ENCODE results near the gene ZNF581.

Gene ZNF581

DNA sequence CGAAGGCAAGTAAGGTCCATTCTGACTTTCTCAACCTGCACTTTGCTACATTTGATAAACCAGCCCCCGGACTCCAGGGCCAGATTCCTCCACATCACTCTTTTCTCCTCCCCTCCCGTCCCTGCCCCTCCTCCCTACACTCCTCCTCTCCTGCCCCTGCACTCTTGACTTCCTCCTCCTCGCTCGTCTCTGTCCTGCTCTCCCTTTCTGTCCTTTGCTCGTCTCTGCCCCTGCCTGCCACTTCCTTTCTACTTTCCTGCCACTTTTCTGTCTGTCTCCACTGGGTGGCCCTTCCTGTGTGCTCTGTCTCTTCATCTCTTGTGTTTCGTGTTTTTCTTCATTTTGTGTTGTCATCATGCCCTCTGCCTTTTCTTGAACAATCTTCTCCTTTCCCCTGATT lies 18.4 kb downstream of the ZNF581 start:
- FAIRE-seq, result no peak
- DNase-seq (ENCODE audit: insufficient read length, low spot score), result no peak

DNA sequence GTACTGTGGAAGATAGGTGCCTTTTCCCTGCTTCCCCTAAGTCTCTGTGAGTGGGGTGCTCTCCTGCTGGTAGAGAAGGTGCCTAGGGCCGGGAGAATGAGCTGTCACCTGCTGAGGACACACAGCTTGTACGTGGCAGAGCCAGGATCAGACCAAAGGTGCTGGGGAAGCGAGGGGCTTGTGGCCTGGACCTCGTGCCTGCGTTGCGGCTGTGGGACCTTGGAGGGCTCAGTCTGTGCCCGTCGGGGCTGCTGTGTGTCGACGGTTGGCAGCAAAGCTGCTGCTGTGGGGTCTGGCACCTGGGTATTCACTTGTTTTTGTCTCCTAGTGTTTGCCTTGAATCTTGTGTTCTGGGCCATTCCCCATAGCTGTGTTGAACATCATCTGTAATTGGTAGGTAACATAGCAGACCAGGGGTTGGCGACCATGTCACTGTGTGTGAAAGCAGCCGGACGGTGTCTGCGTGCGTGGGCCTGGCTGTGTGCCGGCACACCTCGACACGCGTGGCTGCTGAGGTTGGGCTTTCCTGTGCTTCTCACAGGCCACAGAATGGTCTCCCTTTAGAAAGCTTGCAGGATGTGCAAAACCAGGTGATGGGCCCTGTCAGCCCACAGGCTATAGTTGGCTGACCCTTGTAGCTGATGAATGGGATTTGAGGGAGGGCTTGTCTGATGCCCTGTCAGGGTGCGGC lies 20.5 kb downstream of the ZNF581 start:
- no peak for DNase-seq (ENCODE audit: insufficient read length, low spot score)
- FAIRE-seq, result no peak

DNA sequence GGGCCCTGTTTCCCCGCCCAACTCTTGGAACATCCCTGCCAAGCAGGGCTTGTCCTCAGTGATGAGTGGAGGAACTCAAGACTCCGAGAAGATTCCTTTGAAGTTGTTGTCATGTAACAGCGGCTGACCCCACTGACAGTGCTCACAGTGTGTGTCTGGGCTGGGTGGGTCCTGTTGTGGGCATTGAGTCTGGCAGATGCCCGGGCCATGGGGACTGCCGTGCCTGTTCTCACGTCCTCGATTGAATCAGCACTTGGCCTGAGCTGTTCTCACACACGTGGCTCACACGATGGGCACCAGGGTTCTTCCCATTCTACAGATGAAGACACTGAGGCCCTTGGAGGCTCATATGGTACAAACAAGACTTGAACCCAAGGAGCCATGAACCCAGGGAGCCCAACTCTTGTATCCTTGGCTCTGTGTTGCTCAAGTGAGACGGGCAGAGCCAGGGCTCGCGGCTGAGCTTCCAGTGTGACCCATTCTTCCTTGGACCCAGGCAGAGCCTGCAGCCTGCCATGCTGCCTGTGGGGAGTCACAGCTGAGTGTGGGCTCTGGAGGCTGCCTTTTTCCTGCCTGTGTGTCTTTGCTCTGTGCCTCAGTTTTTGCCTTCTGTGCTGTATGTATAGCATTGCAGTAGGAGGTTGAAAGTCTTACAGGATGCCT lies 23.0 kb downstream of the ZNF581 start:
- no peak for DNase-seq (ENCODE audit: insufficient read length, low spot score)
- no peak for FAIRE-seq

DNA sequence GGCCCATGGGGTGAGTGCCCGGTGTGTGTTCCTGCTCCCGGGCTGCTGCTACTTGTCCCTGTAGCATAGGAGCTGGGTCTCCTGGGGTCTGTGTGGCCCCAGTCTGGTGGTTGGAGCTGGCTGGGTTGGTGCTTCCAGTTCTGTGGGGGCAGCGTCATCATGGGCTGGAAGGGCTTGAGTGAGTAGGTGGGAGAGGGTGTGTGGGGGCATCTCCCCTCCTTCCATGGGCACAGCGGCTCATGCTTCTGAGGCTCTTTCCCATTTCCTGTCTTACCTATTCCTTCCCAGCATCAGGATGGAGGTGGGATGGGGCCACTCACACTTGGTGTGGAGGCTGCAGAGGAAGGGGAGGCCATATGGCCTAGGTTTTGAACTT lies 23.5 kb downstream of the ZNF581 start:
- DNase-seq (ENCODE audit: insufficient read length, low spot score), result no peak
- FAIRE-seq, result no peak

DNA sequence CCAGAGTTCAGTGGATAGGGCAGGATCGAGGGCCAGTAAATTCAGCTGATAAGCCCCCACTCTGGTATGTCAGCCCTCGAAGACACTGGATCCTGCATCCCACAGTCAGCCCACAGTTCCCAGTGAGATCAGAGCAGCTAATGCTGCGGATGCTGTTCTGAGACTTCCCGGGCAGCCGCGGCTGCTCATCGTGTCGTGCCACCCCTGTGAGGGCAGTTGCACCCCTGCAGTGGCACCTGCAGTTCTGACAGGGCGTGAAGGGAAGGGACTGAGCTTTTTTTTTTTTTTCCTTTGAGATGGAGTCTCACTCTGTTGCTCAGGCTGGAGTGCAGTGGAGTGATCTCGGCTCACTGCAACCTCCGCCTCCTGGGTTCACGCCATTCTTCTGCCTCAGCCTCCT lies 24.1 kb downstream of the ZNF581 start:
- FAIRE-seq (no peak), DNase-seq (ENCODE audit: insufficient read length, low spot score) (no peak)

DNA sequence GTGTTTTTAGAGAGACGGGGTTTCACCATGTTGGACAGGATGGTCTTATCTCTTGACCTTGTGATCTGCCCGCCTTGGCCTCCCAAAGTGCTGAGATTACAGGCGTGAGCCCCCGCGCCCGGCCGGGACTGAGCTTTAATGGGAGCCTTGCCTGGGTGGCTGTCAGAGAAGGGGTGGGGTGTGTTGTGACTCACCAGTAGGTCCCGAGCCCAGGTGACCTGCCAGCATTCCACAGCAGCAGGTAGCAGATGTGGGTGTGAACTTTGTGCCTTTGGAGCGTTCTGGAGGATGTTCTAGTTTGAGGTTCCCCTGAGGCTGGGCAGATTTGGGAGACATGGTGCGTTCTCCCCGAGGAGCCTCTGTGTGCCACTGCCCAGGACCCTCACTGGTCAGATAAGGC lies 24.5 kb downstream of the ZNF581 start:
- no peak for DNase-seq (ENCODE audit: insufficient read length, low spot score)
- no peak for FAIRE-seq

DNA sequence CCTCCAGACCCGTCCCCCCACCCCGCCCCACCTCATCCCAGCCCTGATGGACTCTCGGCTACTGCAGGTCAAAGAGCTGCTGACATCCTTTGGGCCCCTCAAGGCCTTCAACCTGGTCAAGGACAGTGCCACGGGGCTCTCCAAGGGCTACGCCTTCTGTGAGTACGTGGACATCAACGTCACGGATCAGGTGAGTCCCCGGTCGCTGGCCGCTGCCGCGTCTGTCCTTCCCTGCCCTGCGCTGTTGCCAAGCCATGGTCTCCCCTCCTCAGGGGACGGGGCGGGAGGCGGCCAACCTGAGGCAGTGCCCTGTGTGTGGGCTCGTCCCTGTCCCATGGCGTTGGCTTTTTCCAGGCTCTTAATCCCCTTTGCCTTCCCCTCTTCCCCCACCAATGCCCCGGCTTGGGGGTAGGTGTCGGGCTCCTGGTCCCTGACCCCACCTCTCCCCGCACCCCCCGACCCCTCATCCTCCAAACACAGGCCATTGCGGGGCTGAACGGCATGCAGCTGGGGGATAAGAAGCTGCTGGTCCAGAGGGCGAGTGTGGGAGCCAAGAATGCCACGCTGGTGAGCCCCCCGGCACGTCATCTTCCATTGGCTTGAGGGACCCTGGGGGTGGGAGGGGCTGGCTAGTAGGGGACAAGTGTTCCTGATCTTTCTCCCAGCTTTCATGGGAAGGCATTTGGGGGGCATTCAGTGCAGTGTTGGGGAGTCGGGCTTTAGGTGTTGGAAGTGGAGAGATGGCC lies 25.3 kb downstream of the ZNF581 start:
- FAIRE-seq (no peak), DNase-seq (ENCODE audit: insufficient read length, low spot score) (no peak)

DNA sequence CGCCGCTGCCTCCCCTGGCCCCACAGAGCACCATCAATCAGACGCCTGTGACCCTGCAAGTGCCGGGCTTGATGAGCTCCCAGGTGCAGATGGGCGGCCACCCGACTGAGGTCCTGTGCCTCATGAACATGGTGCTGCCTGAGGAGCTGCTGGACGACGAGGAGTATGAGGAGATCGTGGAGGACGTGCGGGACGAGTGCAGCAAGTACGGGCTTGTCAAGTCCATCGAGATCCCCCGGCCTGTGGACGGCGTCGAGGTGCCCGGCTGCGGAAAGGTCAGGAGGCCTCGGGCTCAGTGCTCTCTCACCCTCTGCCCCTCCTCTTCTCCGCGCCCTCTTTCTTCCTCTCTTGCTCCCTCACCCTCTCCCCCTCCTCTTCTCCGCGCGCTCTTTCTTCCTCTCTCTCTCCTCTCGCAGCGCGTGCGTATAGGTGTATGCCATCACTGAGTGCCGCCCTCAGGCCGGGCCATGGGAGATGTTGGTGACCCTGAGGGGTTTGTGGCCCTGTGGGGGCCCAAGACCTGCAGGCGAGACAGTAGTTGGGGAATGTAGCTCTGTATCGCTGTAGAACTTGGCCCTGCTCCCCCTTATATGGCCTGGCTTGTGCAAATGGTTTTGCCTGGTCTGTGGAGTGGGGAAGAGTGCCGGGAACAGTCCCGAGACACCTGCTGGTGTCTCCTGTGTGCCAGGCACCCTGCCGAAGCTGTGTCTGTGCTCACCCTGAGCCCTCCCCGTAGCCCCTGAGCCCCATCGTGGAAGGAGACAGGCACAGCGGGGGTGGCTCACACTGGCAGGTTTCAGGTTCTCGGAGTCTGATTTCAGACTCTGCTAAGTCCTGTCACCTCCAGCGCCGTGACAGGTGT lies 26.2 kb downstream of the ZNF581 start:
- no peak for DNase-seq (ENCODE audit: insufficient read length, low spot score)
- FAIRE-seq, result no peak

DNA sequence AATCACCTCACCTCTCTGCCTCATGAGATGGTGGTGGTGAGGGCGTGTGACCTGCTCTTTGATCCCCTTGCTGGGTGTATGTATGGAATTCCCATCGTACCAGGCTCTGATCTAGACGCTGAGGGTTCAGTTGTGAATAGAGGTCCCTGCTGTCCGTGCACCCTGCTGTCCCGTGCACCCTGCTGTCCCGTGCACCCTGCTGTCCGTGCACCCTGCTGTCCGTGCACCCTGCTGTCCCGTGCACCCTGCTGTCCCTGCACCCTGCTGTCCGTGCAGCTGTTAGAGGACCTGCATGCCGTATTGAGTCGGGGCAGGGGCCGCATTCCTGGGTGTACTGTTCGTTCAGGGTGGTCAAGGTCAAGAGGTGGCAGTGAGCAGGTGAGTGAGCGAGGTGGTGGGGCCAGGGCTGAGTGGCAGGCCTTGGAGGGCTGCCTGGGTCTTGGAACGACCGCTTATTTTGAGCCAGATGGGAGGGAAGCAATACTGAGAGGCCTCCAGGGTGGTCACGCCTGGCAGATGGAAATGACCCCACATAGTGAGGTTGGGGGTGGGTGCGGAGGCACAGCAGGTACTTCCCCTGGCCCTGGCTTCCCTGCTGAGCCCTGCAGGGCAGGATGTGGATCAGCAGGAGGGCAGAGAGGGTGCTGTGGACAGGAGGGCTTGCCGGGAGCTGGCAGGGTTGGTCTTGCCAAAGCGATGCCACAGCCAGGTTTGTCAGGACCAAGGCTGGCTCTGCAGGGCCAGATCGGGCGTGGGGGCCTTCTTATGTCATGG lies 27.0 kb downstream of the ZNF581 start:
- DNase-seq (ENCODE audit: insufficient read length, low spot score) (no peak), FAIRE-seq (peak; percentile 100)

DNA sequence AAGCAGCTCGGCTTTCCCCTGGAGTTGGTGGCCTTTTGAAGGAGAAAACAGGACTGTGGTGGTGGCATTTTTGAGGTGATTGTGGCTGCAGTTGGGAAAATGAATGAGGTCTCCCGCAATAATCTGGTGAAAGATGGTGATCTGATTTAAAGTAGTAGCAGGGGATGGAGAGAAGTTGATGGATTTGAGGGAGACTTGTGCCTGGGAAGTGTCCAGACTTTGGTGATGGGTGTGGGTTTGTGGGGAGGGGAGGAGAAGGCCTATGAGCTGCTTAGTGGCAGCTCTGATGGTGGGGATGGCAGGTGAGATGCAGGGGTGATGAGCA lies 27.6 kb downstream of the ZNF581 start:
- FAIRE-seq (no peak), DNase-seq (ENCODE audit: insufficient read length, low spot score) (no peak)

DNA sequence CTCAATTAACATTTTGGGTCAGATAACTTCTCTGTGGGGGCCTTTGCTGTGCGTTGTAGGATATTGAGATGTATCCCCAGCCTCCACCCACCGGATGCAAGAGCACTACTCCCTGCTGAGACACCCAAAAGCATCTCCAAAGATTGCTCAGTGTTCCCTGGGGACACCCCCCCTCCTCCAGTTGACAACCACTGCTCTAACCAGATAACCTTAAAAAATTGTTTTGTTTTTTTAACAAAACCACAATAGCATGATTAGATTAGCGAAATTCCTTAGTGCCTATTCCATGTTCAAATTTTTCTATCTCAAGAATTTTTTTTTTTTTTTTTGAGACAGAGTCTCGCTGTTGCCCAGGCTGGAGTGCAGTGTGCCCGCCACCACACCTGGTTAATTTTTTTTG lies 29.0 kb downstream of the ZNF581 start:
- no peak for DNase-seq (ENCODE audit: insufficient read length, low spot score)
- FAIRE-seq, result no peak

DNA sequence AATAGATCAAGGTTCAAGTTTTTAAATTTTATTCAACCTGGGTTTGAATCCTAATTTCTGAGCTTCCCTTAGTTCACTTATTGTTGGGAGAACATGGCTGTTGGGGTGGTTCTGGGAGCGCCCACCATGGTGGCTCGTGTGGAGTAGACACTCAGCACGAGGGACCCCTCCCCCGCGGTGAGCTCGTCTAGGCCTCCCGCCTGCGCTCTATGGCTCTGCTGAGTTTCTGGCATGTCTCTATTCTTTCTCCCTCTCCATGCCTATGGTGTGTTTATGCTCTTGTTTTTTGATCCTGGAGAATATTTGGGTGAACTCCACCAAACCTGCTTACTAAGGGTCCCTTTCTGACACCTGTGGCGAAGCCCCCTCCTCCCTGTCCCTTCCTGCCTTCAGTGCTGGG lies 30.0 kb downstream of the ZNF581 start:
- DNase-seq (ENCODE audit: insufficient read length, low spot score) (no peak), FAIRE-seq (no peak)

DNA sequence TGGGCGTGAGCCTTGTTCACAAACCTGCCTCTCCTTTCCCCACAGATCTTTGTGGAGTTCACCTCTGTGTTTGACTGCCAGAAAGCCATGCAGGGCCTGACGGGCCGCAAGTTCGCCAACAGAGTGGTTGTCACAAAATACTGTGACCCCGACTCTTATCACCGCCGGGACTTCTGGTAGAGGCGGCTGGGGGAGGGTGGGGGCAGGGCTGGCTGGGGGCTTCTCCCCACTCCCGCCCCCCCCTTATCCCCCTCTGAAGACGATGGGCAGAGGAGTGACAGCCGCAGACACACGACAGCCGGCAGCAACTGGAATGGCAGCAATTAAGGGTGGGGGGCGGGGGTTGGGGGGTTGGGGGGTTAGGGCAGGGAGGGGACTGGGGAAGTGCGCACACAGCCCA lies 30.4 kb downstream of the ZNF581 start:
- FAIRE-seq, result no peak
- no peak for DNase-seq (ENCODE audit: insufficient read length, low spot score)

DNA sequence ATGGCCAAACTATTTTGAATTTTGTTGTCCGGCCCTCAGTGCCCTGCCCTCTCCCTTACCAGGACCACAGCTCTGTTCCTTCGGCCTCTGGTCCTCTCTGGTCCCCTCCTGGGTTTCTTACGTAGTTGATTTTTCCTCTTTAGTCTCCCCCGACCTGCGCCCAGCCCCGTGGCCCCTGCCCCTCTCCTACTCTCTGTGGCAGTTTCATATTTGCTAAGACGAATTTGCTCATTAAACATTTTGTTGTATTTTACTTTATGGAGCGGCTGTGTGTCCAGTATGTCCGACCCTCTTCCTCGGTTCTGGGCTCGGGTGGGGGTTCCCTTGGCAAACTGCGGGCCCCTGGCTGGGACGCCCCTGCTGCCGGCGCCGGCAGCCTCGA lies 31.0 kb downstream of the ZNF581 start:
- no peak for FAIRE-seq

DNA sequence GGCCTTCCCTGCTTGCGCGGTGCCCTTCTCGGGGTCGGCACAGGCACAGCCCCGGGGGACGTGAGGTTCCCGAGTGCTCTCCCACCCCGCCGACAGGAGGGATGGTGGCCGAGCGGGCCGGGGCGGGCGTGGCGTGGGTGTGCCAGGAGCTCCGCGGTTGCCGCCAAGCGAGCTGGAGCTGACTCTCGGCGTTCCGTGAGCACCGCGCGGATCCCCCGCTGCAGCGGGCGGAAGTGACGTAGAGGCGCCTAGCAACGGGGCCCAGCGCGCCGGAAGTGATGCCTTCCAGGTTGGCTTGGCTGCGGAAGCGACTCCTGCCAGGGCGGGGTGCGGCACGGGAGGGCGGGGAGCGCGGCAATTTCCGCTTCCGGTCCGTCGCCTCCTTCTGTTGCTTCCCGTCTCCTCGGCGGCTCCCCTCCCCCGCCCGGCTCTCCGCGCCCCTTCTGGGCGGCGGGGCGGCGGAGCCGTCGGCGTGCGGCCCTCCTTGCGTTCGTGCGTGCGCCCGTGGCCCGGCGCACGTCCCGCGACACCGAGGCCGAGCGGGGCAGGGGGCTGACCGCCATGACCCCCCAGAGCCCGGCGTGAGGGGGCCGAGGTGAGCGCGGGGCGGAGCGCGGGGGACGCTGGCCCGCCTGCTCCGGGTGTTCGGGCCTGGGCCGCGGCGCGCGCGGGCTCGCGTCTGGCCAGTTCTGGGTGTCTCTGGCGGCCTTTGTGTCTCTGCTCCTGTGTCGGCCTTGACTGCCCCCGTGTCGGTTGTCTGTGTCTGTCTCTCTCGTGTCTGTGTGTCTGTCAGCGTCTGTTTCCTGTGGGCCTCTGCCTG lies 31.6 kb downstream of the ZNF581 start, which contains the start of gene EPN1:
Gene EPN1 (plus strand): TSS at position 386 of the 820 bp plus-strand sequence. CDS start 3,402 bp downstream, outside the sequence.
- DNase-seq (ENCODE audit: insufficient read length, low spot score) (peak; percentile 97), FAIRE-seq (peak; percentile 97)

More for the DNA sequence above, 31.0 kb downstream of the ZNF581 start:
- no peak for DNase-seq (ENCODE audit: insufficient read length, low spot score)

DNA sequence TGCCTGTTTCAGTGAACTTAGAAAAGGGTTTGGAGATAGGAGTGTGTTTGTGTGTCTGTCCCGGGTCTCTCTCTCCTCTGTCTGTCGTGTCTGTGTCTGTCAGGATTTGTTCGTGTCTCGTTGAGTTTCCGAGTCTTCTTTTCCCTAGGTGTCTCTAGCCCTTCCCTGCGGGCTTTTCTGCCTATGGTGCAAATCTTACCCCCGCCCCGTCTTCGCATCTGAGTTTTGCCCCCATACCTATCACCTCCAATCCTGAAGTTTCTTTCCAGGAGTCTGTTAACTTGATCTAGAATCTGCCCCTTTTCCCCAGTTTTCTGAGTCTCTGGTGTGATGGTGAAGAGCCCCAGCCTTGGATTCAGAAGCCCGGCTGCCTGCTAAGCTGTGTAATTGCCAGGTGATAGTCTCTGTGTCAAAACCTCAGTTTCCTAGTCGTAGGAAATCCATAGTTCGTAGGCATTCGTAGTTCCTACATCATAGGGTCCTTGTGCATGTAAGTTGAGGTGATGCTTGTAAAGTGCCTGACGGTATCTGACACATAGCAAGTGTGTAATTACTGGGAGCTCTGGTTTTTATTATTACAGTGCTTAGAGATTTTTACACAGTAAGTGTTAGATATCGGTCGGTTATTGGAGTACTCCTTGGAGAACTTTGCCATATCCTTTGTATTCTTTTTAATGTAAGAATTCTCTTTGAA lies 32.4 kb downstream of the ZNF581 start:
- no peak for DNase-seq (ENCODE audit: insufficient read length, low spot score)
- no peak for FAIRE-seq

DNA sequence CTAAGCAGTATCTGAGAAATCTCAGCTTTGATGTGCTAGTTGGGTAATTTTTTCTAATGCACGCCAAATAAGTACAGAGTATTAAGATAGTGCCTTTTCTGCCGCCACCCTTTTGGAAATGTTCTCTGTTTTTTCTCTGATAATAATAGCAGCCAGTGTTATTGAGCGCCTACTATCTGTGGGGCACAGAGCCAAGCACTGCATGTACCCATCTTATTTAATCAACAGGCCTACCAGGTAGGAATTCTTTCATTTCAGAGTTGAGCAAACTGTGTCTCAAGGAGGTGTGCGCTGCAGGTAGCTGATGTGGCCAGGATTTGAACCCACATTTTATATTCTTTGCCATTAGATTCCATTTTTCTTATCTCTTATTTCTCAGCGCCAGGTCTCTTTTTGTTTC lies 32.9 kb downstream of the ZNF581 start:
- DNase-seq (ENCODE audit: insufficient read length, low spot score) (no peak), FAIRE-seq (no peak)

DNA sequence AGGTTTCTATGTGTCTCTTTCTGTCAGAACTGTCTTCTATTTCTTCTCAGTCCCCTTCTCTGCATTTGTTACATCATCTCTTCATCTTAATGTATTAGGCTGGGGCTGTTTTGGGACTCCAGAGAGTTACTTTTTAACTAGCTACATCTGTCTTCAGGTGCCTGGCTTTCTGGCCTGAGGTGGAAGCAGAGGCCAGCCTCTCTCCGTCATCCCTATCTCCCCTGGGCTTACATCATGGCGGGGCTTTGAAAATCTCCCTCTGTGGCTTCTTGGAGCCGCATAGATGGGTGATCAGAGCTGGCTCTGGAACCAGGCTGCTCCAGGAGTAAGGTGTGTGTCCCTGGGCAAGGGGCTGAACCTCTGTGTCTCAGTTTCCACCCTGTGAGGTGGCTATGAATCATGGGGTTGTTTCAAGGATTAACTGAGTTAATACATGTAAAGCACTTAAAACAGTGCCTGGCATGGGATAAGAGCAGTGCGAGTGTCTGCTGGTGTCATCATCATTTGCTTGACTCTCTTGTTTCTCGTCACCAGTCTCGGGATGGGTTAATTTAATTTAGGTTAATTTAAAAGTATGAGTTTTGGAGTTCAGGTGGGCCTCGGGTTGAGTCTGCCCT lies 33.5 kb downstream of the ZNF581 start:
- no peak for DNase-seq (ENCODE audit: insufficient read length, low spot score)
- FAIRE-seq, result no peak
